Smooth muscle cell (in vitro differentiated cells): ENCODE results near the gene FRMD7. TPM values are rescaled to one million over a fixed set of nuclear protein-coding genes. Genes with fewer than 3 reads are reported as not detected.

ENCODE experiments used
- DNase-seq: peaks from one replicate; lab custom pipeline; 2025; ENCODE audit not compliant: unreplicated experiment; lab: John Stamatoyannopoulos, UW
- H2AFZ ChIP-seq: fragments of 200-600 bp; sonication (generic); 2 replicates; pipeline ENCODE4 v1.6.0; 2016; ENCODE audit warnings: antibody characterized with exemption, low read depth, mild to moderate bottlenecking
- H3F3A ChIP-seq: fragments of 200-600 bp; sonication (generic); 2 replicates; pipeline ENCODE4 v1.6.0; 2017; ENCODE audit warnings: antibody characterized with exemption, low read depth
- H3K27ac ChIP-seq: fragments of 200-600 bp; sonication (generic); 2 replicates; pipeline ENCODE4 v1.5.1; 2016; ENCODE audit warnings: low read depth, mild to moderate bottlenecking
- H3K27me3 ChIP-seq: fragments of 200-600 bp; sonication (generic); 2 replicates; pipeline ENCODE4 v1.6.1; 2016; ENCODE audit warnings: low read depth, mild to moderate bottlenecking
- H3K36me3 ChIP-seq: fragments of 200-600 bp; sonication (generic); 2 replicates; pipeline ENCODE4 v1.5.1; 2016; ENCODE audit warnings: low read depth
- H3K4me1 ChIP-seq: fragments of 200-600 bp; sonication (generic); 2 replicates; pipeline ENCODE4 v1.5.1; 2016; ENCODE audit warnings: low read depth
- H3K4me2 ChIP-seq: fragments of 200-600 bp; sonication (generic); 2 replicates; pipeline ENCODE4 v1.6.0; 2016; ENCODE audit warnings: mild to moderate bottlenecking
- H3K4me3 ChIP-seq: fragments of 200-600 bp; sonication (generic); 2 replicates; pipeline ENCODE4 v1.5.1; 2016; ENCODE audit warnings: mild to moderate bottlenecking
- H3K79me2 ChIP-seq: fragments of 200-600 bp; sonication (generic); 2 replicates; pipeline ENCODE4 v1.6.0; 2016; ENCODE audit warnings: low read depth, mild to moderate bottlenecking
- H3K9ac ChIP-seq: fragments of 200-600 bp; sonication (generic); 2 replicates; pipeline ENCODE4 v1.6.0; 2016; ENCODE audit warnings: low read depth
- H3K9me3 ChIP-seq: fragments of 200-600 bp; sonication (generic); replicated peaks from 2 replicates; pipeline ENCODE4 v1.5.1; 2016; ENCODE audit warnings: low read depth
- H4K20me1 ChIP-seq: fragments of 200-600 bp; sonication (generic); 2 replicates; pipeline ENCODE4 v1.6.0; 2016; ENCODE audit warnings: low read depth
- WGBS: methylation state at CpG from one replicate; pipeline ENCODE4 v1.1.7; 2016; ENCODE audit warnings: low lambda C conversion rate; 5-methylcytosine and 5-hydroxymethylcytosine counted together
- polyA plus RNA-seq: library from polyadenylated mRNA; unstranded; fragments of >200 nt; fragmentation: Nextera tagmentation; extraction: Ambion mirVana; gene quantifications from 2 replicates; pipeline ENCODE4 v1.2.1, GENCODE V29; 2016
- total RNA-seq: library from RNA; depleted of rRNA; stranded (reverse); fragments of >200 nt; gene quantifications from 2 replicates; pipeline ENCODE4 v1.2.3, GENCODE V29; 2014
- TF ChIP-seq, protein P1 (sequence below): fragments of 200-600 bp; sonication (generic); IDR thresholded peaks from 2 replicates; pipeline ENCODE4 v1.5.1; 2017; ENCODE audit warnings: borderline replicate concordance, mild to moderate bottlenecking, antibody characterized with exemption; ENCODE audit not compliant: insufficient read depth, poor library complexity, severe bottlenecking

FRMD7 gene
- total and polyA plus RNA-seq, 2 experiments from 2014 or later: not detected

DNA sequence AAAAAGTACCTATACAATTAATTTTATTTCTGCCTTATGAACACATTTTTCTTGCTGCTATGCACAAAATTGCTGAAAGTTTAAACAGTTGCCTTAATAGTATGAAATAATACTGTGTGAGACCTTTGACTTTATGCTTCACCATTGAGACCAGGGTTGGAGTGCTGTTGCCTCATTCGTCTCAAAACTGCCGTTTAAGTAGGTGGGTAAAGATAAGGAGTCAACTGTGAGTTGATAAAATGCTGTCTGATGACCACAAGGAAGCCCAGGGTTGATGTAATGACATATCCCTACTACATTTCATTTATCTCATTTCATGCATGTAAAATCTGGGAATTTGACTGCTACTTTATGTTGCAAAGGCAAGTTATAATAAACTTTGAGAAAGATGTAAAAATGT lies 81.3 kb downstream of the FRMD7 start:
- DNase-seq: no peak
- 31% methylated on average over 2 of the region's 2 CpGs for WGBS

DNA sequence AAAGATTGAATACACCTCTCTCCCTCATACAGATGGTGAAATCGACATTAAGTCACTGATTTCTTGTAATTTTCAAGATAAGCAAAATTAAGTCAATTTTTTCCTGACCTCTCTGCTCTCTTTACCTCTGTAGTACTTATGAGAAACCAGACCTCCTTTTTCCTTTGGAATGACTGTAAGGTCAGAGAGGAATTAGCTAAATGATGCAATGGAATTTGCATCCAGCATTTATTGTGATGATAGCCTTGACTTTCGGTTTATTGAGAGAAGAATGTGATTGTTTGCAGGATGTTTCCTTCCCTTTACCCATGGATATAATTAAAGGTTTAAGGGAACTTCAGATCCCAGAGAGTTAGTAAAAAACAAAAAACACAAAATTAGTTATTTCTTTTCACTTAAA lies 82.4 kb downstream of the FRMD7 start:
- peak overlapping the region; percentile 81 for H3K27ac ChIP-seq
- WGBS: 34% methylated on average over 2 of the region's 2 CpGs
- TF ChIP-seq, protein P1, sequence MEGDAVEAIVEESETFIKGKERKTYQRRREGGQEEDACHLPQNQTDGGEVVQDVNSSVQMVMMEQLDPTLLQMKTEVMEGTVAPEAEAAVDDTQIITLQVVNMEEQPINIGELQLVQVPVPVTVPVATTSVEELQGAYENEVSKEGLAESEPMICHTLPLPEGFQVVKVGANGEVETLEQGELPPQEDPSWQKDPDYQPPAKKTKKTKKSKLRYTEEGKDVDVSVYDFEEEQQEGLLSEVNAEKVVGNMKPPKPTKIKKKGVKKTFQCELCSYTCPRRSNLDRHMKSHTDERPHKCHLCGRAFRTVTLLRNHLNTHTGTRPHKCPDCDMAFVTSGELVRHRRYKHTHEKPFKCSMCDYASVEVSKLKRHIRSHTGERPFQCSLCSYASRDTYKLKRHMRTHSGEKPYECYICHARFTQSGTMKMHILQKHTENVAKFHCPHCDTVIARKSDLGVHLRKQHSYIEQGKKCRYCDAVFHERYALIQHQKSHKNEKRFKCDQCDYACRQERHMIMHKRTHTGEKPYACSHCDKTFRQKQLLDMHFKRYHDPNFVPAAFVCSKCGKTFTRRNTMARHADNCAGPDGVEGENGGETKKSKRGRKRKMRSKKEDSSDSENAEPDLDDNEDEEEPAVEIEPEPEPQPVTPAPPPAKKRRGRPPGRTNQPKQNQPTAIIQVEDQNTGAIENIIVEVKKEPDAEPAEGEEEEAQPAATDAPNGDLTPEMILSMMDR: no peak

More for the DNA sequence above, 81.3 kb downstream of the FRMD7 start:
- H3K4me3 ChIP-seq: no peak overlapping the region
- no peak overlapping the region for H2AFZ ChIP-seq
- no peaks in the 10 kb centered on the region for H3K9me3 ChIP-seq
- no peaks in the 10 kb centered on the region for H3F3A ChIP-seq
- H3K36me3 ChIP-seq: no peaks in the 10 kb centered on the region
- H3K9ac ChIP-seq: no peak overlapping the region
- H3K27me3 ChIP-seq: no peaks in the 10 kb centered on the region
- H4K20me1 ChIP-seq: no peaks in the 10 kb centered on the region
- H3K27ac ChIP-seq: peak overlapping the region; percentile 81
- peaks cover 26% of the 10 kb centered on the region for H3K79me2 ChIP-seq
- peaks cover 15% of the 10 kb centered on the region for H3K4me1 ChIP-seq
- TF ChIP-seq, protein P1: no peak
- peak overlapping the region; percentile 53 for H3K4me2 ChIP-seq

DNA sequence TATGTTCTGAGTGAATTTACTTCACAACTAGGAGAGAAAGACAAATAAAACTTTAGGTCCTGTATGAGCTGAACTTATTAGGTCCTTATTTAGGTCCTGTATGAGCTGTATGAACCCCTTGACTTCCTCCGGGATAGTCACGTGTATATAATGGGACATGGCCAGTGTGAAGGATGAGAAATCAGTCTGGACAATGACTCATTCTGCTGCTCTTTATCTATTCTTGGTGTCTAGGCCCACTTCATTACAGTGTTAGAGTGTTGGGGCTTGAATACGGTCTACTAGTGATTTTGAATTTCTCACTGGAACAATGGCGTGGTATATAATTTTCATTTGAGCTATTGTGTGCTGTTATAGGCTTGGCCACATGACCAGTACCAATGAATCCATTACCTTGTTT lies 82.9 kb downstream of the FRMD7 start:
- H4K20me1 ChIP-seq: no peaks in the 10 kb centered on the region
- no peak overlapping the region for H2AFZ ChIP-seq
- H3K9ac ChIP-seq: peak overlapping the region; percentile 45
- TF ChIP-seq, protein P1: no peak
- 41% methylated on average over 4 of the region's 4 CpGs for WGBS
- no peaks in the 10 kb centered on the region for H3K36me3 ChIP-seq
- peak overlapping the region; percentile 81 for H3K27ac ChIP-seq
- H3F3A ChIP-seq: no peaks in the 10 kb centered on the region
- peaks cover 15% of the 10 kb centered on the region for H3K4me1 ChIP-seq
- DNase-seq: no peak
- peaks cover 22% of the 10 kb centered on the region for H3K79me2 ChIP-seq
- H3K4me3 ChIP-seq: no peak overlapping the region
- peak overlapping the region; percentile 53 for H3K4me2 ChIP-seq
- no peaks in the 10 kb centered on the region for H3K9me3 ChIP-seq
- H3K27me3 ChIP-seq: no peaks in the 10 kb centered on the region

More for the DNA sequence above, 82.4 kb downstream of the FRMD7 start:
- H3K27me3 ChIP-seq: no peaks in the 10 kb centered on the region
- no peak overlapping the region for H3K4me3 ChIP-seq
- no peak overlapping the region for H2AFZ ChIP-seq
- H3K9me3 ChIP-seq: no peaks in the 10 kb centered on the region
- peak overlapping the region; percentile 53 for H3K4me2 ChIP-seq
- H3K4me1 ChIP-seq: peaks cover 15% of the 10 kb centered on the region
- no peaks in the 10 kb centered on the region for H3F3A ChIP-seq
- H3K36me3 ChIP-seq: no peaks in the 10 kb centered on the region
- DNase-seq: no peak
- H3K9ac ChIP-seq: peak overlapping the region; percentile 45
- H4K20me1 ChIP-seq: no peaks in the 10 kb centered on the region
- H3K79me2 ChIP-seq: peaks cover 22% of the 10 kb centered on the region

DNA sequence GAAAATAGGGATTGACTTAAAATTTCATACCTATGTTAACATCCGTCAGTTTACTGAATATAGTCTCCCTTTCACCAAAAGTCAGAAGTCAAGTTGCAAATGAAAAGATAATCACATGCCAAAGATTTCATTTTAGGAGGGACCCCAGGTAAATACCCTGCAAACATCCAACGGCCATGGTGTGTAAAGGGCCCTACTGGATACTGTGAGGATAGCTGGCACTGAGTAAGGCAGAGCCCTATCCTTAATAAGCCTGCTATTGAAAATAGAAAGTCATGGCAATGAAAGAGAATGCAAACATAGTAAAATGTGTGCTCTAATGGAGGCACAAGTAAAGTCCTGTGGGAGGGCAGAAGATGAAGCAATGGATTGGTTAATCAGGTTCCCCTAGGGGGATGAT lies 83.8 kb downstream of the FRMD7 start:
- no peaks in the 10 kb centered on the region for H4K20me1 ChIP-seq
- H3K9ac ChIP-seq: no peak overlapping the region
- no peak overlapping the region for H2AFZ ChIP-seq
- H3K79me2 ChIP-seq: peaks cover 25% of the 10 kb centered on the region
- TF ChIP-seq, protein P1: no peak
- no peaks in the 10 kb centered on the region for H3K36me3 ChIP-seq
- H3F3A ChIP-seq: no peaks in the 10 kb centered on the region
- WGBS: 80% methylated on average over 2 of the region's 2 CpGs
- no peak overlapping the region for H3K4me3 ChIP-seq
- H3K4me1 ChIP-seq: peaks cover 15% of the 10 kb centered on the region
- H3K27ac ChIP-seq: no peak overlapping the region
- H3K27me3 ChIP-seq: no peaks in the 10 kb centered on the region
- H3K9me3 ChIP-seq: no peaks in the 10 kb centered on the region
- DNase-seq: no peak
- H3K4me2 ChIP-seq: no peak overlapping the region
